ENCODE measurements around the gene FBXL16.

DNA sequence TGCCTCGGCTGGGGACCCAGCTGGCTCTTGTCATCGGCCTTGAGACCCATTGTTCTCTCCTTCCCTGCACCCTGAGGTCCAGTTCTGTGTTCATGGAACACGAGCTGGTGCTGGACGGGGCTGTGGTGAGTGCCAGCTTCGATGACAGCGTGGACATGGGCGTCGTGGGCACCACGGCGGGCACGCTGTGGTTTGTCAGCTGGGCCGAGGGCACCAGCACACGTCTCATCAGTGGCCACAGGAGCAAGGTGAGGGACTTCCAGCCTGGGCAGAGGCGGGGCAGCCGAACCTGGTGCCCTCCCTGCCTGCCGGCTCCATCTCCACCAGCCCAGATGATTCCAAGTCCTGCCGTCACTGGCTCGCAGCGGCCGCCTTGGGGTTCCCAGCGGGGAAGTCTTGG, 43.0 kb downstream of the FBXL16 start:
- no peak for TF ChIP-seq EZH2 (IDR thresholded peaks at IDR 0.05; ENCODE audit: insufficient read depth, poor library complexity, severe bottlenecking)
- TF ChIP-seq EZH2phosphoT487 (IDR thresholded peaks at IDR 0.05; ENCODE audit: insufficient read depth, low read depth): no peak

All from GM23248 (cell line).